Cardiac muscle cell (in vitro differentiated cells and primary cell): ENCODE measurements around the gene FAM149B1. TPM values are rescaled to one million over a fixed set of nuclear protein-coding genes. Genes with fewer than 3 reads are reported as not detected.

Experiments used
- DNase-seq, 2 donors: peaks; one replicate each; pipeline versions ENCODE4 v3.0.0 to v3.0.0-alpha.2; 2010 to 2017; ENCODE audit warnings: low read depth in 1 of 2, low spot score in 1 of 2
- H3K27ac ChIP-seq: fragments of 200-600 bp; sonication (generic); 2 replicates; pipeline ENCODE4 v1.5.1; 2016
- H3K27me3 ChIP-seq: fragments of 200-600 bp; sonication (generic); 2 replicates; pipeline ENCODE4 v1.6.0; 2016; ENCODE audit warnings: control low read depth
- H3K36me3 ChIP-seq: fragments of 200-600 bp; sonication (generic); 2 replicates; pipeline ENCODE4 v1.5.1; 2016; ENCODE audit warnings: control low read depth
- H3K4me1 ChIP-seq: fragments of 200-600 bp; sonication (generic); 2 replicates; pipeline ENCODE4 v1.8.1; 2017; ENCODE audit warnings: low read depth, mild to moderate bottlenecking, mixed run types
- H3K4me3 ChIP-seq: fragments of 200-600 bp; sonication (generic); 2 replicates; pipeline ENCODE4 v1.5.1; 2016; ENCODE audit warnings: mild to moderate bottlenecking
- H3K9me3 ChIP-seq: fragments of 200-600 bp; sonication (generic); 2 replicates; pipeline ENCODE4 v1.5.1; 2017; ENCODE audit warnings: low read depth, mild to moderate bottlenecking, control low read depth
- CTCF ChIP-seq: IDR thresholded peaks from 2 replicates; pipeline ENCODE4 v1.5.1; 2012; ENCODE audit warnings: low read depth, mild to moderate bottlenecking, low read length
- polyA plus RNA-seq: library from polyadenylated mRNA; unstranded; fragments of >200 nt; fragmentation: Nextera tagmentation; extraction: Ambion mirVana; gene quantifications from 2 replicates; pipeline ENCODE4 v1.2.1, GENCODE V29; 2016
- total RNA-seq: library from RNA; depleted of rRNA; stranded (reverse); fragments of >200 nt; gene quantifications from 2 replicates; pipeline ENCODE4 v1.2.3, GENCODE V29; 2016

Gene FAM149B1
- total and polyA plus RNA-seq, 2 experiments from 2014 or later, result 12.4 to 12.9 TPM

GRCh38 chr10:73244866-73245477 is 77.1 kb downstream of the FAM149B1 start:
- H3K36me3 ChIP-seq, result peaks cover 27% of the 10 kb centered on the region
- TF ChIP-seq CTCF, result no peak
- DNase-seq, result peak in 1 of 2 donors; percentile 37
- H3K4me1 ChIP-seq, result peaks cover 10% of the 10 kb centered on the region
- no peaks in the 10 kb centered on the region for H3K27me3 ChIP-seq
- H3K9me3 ChIP-seq, result no peaks in the 10 kb centered on the region
- H3K27ac ChIP-seq, result no peak overlapping the region
- H3K4me3 ChIP-seq, result peak overlapping the region; percentile 63

GRCh38 chr10:73246322-73246645 is 78.4 kb downstream of the FAM149B1 start:
- Histone ChIP-seq H3K27ac (peak overlapping the region; percentile 56), H3K4me1 (peaks cover 13% of the 10 kb centered on the region), H3K36me3 (peaks cover 25% of the 10 kb centered on the region), H3K9me3 (no peaks in the 10 kb centered on the region), H3K4me3 (peak overlapping the region; percentile 63), H3K27me3 (no peaks in the 10 kb centered on the region)
- TF ChIP-seq CTCF, result no peak
- no peak for DNase-seq

- H3K9me3 ChIP-seq, result no peaks in the 10 kb centered on the region
- H3K36me3 ChIP-seq, result peaks cover 19% of the 10 kb centered on the region
- no peaks in the 10 kb centered on the region for H3K27me3 ChIP-seq
- H3K4me3 ChIP-seq, result peak within 1 kb of the TSS; percentile 63
- DNase-seq, result peak; percentile 96
- no peak for TF ChIP-seq CTCF
- H3K4me1 ChIP-seq, result peaks cover 14% of the 10 kb centered on the region
- peak within 1 kb of the TSS; percentile 67 for H3K27ac ChIP-seq
Observed at GRCh38 chr10:73246646-73247508, 79.0 kb downstream of the FAM149B1 start, which contains the start of gene DNAJC9. TSS of gene DNAJC9 (minus strand) at chr10:73247255. CDS start at chr10:73247189, 66 bp downstream.

GRCh38 chr10:73247509-73248258 is 79.8 kb downstream of the FAM149B1 start:
- no peak for TF ChIP-seq CTCF
- DNase-seq, result no peak
- H3K4me1 ChIP-seq, result peaks cover 14% of the 10 kb centered on the region
- H3K27me3 ChIP-seq, result no peaks in the 10 kb centered on the region
- H3K36me3 ChIP-seq, result peaks cover 19% of the 10 kb centered on the region
- peak overlapping the region; percentile 63 for H3K4me3 ChIP-seq
- no peaks in the 10 kb centered on the region for H3K9me3 ChIP-seq
- H3K27ac ChIP-seq, result peak overlapping the region; percentile 67

GRCh38 chr10:73248259-73248724 is 80.4 kb downstream of the FAM149B1 start:
- Histone ChIP-seq H3K9me3 (no peaks in the 10 kb centered on the region), H3K27me3 (no peaks in the 10 kb centered on the region), H3K4me3 (no peak overlapping the region), H3K4me1 (peaks cover 14% of the 10 kb centered on the region), H3K27ac (peak overlapping the region; percentile 67), H3K36me3 (peaks cover 19% of the 10 kb centered on the region)
- no peak for TF ChIP-seq CTCF
- DNase-seq, result no peak
